Left ventricle myocardium inferior (tissue), 1 donor: ENCODE results near the gene ZNF334. TPM values are rescaled to one million over a fixed set of nuclear protein-coding genes. Genes with fewer than 3 reads are reported as not detected.
A peak's percentile ranks its signal among the peaks of the same experiment; 100 is the strongest.

Source experiments
- DNase-seq: peaks from one replicate; pipeline ENCODE4 v3.0.0-alpha.2; 2020
- H3K27ac ChIP-seq: fragments of 200-600 bp; replicated peaks from 2 replicates; pipeline ENCODE4 v1.8.0; 2021
- H3K27me3 ChIP-seq: fragments of 200-600 bp; 2 replicates; pipeline ENCODE4 v1.8.0; 2021; ENCODE audit warnings: low read depth
- H3K36me3 ChIP-seq: fragments of 200-600 bp; 2 replicates; pipeline ENCODE4 v1.8.0; 2021
- H3K4me1 ChIP-seq: fragments of 200-600 bp; 2 replicates; pipeline ENCODE4 v1.8.0; 2021
- H3K4me3 ChIP-seq: fragments of 200-600 bp; 2 replicates; pipeline ENCODE4 v1.8.0; 2021; ENCODE audit warnings: mild to moderate bottlenecking, moderate library complexity
- H3K9me3 ChIP-seq: fragments of 200-600 bp; replicated peaks from 2 replicates; pipeline ENCODE4 v1.8.0; 2021
- CTCF ChIP-seq: fragments of 200-600 bp; IDR thresholded peaks from 2 replicates; pipeline ENCODE4 v1.8.0; 2021; ENCODE audit warnings: antibody characterized with exemption, mild to moderate bottlenecking, borderline replicate concordance
- intact Hi-C: fragments of 100-400 bp; cut with micrococcal nuclease; formaldehyde crosslinking; loops from one replicate; pipeline ENCODE4 v1.11.0; 2022
- long read RNA-seq: library from polyadenylated mRNA; unstranded; transcript quantifications from one replicate; pipeline ENCODE4 v2.0.0, GENCODE V29; 2021
- total RNA-seq: library from RNA; stranded (reverse); fragmentation: NEBNext Ultra II Directional; extraction: Animal tissue kit (Norgen Biotek cat#: 25700); gene quantifications from one replicate; pipeline ENCODE4 v1.2.1, GENCODE V29; 2021
- donor health status: DM: no; HTN: yes; CAD: no; lungs with severe emphysema.

Gene ZNF334
- total RNA-seq, result 0.71 TPM
- long read RNA-seq, partial matches to known transcripts, result 0 of 2 reads
- long read RNA-seq, other reads (novel, unspliced or antisense), result 2 of 2 reads

GRCh38 chr20:46512943-46513844 lies at the start of gene ZNF334:
ZNF334 (minus strand) TSS chr20:46513559; CDS start chr20:46512102, 1,457 bp downstream.
- peaks cover 34% of the 10 kb centered on the region for H3K27me3 ChIP-seq
- no peaks in the 10 kb centered on the region for H3K36me3 ChIP-seq
- TF ChIP-seq CTCF, result no peak
- H3K9me3 ChIP-seq, result no peaks in the 10 kb centered on the region
- peaks cover 14% of the 10 kb centered on the region for H3K4me1 ChIP-seq
- DNase-seq, result peak; percentile 66
- intact Hi-C loops, result no loop called here
- peak within 1 kb of the TSS; percentile 74 for H3K4me3 ChIP-seq
- H3K27ac ChIP-seq, result peak within 1 kb of the TSS; percentile 68

- Histone ChIP-seq H3K4me1 (peaks cover 15% of the 10 kb centered on the region), H3K27me3 (peaks cover 4% of the 10 kb centered on the region), H3K4me3 (peak overlapping the region; percentile 43), H3K36me3 (no peaks in the 10 kb centered on the region), H3K9me3 (no peaks in the 10 kb centered on the region), H3K27ac (peak overlapping the region; percentile 10)
- peak; percentile 54 for DNase-seq
- intact Hi-C loops, result no loop called here
- peak; percentile 93 for TF ChIP-seq CTCF
Measured at GRCh38 chr20:46562373-46563169, 49.2 kb upstream of the ZNF334 start.

- peak overlapping the region; percentile 10 for H3K27ac ChIP-seq
- H3K4me3 ChIP-seq, result peak overlapping the region; percentile 43
- no peaks in the 10 kb centered on the region for H3K9me3 ChIP-seq
- TF ChIP-seq CTCF, result no peak
- H3K36me3 ChIP-seq, result no peaks in the 10 kb centered on the region
- no peak for DNase-seq
- intact Hi-C loops, result no loop called here
- peaks cover 4% of the 10 kb centered on the region for H3K27me3 ChIP-seq
- H3K4me1 ChIP-seq, result peaks cover 15% of the 10 kb centered on the region
Measured at GRCh38 chr20:46562009-46562372, 48.6 kb upstream of the ZNF334 start.

GRCh38 chr20:46559685-46560440 lies 46.5 kb upstream of the ZNF334 start:
- no peak overlapping the region for H3K4me3 ChIP-seq
- peak; percentile 31 for TF ChIP-seq CTCF
- intact Hi-C loops, result no loop called here
- no peaks in the 10 kb centered on the region for H3K9me3 ChIP-seq
- H3K27ac ChIP-seq, result no peak overlapping the region
- peaks cover 15% of the 10 kb centered on the region for H3K4me1 ChIP-seq
- H3K36me3 ChIP-seq, result no peaks in the 10 kb centered on the region
- no peak for DNase-seq
- H3K27me3 ChIP-seq, result peaks cover 13% of the 10 kb centered on the region

GRCh38 chr20:46559001-46559400 lies 45.6 kb upstream of the ZNF334 start:
- peaks cover 15% of the 10 kb centered on the region for H3K4me1 ChIP-seq
- no peaks in the 10 kb centered on the region for H3K9me3 ChIP-seq
- DNase-seq, result no peak
- H3K4me3 ChIP-seq, result no peak overlapping the region
- H3K27me3 ChIP-seq, result peaks cover 12% of the 10 kb centered on the region
- no peak overlapping the region for H3K27ac ChIP-seq
- no peaks in the 10 kb centered on the region for H3K36me3 ChIP-seq
- intact Hi-C loops, result no loop called here
- no peak for TF ChIP-seq CTCF
